GM21381 (cell line): ENCODE measurements around the gene WDR91.
"Not testable (repeated sequence)": the region's sequence is repeated elsewhere in the genome, so short reads cannot be mapped to it uniquely, and the experiment has no call there.

Experiments
- ATAC-seq: cut with Tn5 transposase; IDR thresholded peaks from one replicate; pipeline ENCODE4 v1.9.1; 2021; ENCODE audit warnings: mild to moderate bottlenecking, moderate library complexity; ENCODE audit not compliant: unreplicated experiment

Gene WDR91

GRCh38 chr7:135181261-135181928 is 29.9 kb downstream of the WDR91 start:
- ATAC-seq = no peak

DNA sequence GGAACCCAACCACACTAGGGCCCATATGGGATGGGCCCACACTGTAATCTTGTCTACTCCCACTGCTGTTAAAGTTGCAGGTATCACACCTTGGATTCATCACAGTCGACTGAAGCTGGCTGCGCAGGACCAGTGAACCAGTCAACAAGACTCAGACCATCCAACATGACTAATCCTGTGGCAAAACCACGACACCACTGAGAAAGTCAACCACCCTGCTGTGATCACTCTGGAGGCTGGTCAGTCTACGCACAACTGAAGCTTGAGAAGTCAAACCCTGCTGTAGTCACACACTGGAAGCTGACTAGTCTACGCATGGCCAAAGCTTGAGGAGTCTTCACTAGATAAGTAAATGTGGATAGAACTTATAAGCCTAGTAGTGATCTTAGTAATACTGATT is 31.2 kb downstream of the WDR91 start:
- ATAC-seq = no peak

- ATAC-seq = no peak
Measured at GRCh38 chr7:135179321-135179925, 31.9 kb downstream of the WDR91 start.

- ATAC-seq = no peak
Measured at GRCh38 chr7:135178364-135178763, 33.0 kb downstream of the WDR91 start.

DNA sequence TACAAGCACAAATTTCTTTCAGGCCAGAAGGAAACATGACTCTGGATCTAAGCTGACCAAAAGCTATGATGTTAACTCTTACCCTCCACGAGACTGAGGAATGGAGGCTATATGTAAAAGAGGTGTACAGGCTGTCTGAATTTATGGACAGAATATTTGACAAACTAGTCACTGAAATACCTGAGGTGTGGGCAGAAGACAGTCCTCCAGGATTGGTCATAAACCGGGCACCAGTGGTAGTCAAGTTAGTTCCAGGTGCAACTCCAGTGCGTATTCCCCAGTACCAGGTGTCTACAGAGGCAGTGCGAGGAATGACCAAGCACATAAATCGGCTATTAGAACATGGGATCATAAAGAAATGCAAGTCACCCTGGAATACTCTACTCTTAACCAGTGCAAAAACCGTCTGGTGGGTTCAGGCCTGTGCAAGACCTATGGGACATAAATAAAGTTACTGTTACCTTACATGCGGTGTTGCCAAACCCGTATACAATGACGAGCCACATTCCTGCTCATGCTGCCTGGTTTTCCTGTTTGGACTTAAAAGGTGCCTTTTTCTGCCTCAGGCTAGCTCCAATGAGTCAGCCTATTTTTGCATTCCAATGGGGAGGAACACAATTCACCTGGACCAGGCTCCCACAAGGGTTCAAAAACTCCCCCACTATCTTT is 34.2 kb downstream of the WDR91 start:
- no peak for ATAC-seq

DNA sequence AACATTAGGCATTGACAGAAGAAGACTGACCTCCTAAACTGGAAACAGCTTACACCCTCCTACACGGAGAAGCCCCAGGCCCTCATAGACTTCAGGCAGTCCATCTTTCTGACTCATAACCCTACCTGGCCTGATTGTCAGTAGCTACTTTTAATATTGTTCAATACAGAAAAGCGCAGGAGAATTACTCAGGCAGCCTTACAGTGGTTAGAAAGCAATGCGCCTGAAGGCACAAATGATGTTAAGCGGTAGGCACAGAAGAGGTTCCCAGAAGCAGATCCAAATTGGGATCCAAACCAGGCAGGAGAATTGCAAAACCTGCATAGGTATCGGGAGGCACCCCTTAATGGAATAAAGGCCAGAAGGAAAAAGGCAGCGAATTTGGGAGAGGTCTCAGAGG is 35.4 kb downstream of the WDR91 start:
- ATAC-seq = no peak

GRCh38 chr7:135174941-135175340 is 36.4 kb downstream of the WDR91 start:
- no peak for ATAC-seq

- not testable (repeated sequence) for ATAC-seq
Measured at GRCh38 chr7:135173916-135174315, 37.4 kb downstream of the WDR91 start.

- ATAC-seq = not testable (repeated sequence)
Measured at GRCh38 chr7:135171581-135172291, 39.6 kb downstream of the WDR91 start.

DNA sequence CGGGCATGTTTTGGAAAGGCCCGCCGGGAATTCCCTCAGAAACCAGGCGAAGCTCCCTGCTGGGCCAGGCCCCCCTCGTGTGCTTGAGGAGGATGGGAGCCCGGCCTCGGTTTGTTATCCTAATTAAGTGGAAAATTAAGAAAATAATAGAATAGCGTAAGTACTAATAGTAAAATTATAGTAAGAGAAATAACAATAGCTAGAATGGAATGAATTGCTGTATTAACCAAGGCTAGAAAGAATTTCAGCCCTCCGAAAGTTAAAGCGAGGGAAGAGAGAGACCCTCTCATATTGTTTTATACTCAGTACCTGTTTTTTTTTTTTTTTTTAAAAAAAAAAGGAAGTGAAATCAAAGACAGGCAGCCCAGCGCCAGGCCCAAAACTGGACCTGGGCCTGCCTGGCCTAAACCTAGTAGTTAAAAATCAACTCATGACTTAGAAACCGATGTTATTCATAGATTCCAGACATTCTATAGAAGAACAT is 40.3 kb downstream of the WDR91 start:
- peak; percentile 28 for ATAC-seq

GRCh38 chr7:135170274-135170997 is 40.9 kb downstream of the WDR91 start, which contains the start of gene CYREN:
Gene CYREN (minus strand): TSS chr7:135170707. CDS start chr7:135168922, 1,785 bp downstream.
- peak; percentile 77 for ATAC-seq

GRCh38 chr7:135169964-135170273 is 41.4 kb downstream of the WDR91 start:
- no peak for ATAC-seq

- ATAC-seq = peak; percentile 35
Measured at GRCh38 chr7:135169141-135169963, 42.0 kb downstream of the WDR91 start.

DNA sequence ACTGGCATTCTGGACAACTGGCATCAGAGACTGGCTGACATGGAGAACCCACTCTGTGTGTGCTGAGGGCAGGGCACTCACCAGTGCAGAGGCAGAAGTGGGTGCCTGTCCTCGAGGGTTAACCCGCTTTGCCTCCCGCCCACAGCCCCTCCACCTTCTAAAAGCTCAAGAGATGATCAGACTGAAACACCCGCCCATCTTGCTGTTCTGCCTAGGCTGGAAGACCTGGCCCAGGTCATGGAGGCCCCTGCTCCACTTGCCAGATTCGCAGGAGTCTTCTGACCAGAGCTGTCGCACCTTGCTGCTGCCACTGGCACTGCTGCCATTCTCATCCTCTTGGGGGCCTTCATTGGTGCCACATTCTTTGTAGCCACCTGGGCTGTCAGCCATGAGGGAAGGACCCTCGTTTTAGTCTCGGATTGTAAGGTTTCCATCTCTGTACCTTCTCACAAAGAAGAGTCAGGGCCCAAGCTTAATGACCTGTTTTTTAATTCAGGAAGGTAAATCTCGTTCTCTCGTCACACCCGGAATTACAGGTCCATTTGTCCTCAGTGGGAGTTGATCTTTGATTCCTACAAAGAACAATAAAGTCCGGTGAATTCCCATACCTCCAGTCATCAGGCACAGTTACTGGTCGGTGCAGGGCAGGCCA is 42.7 kb downstream of the WDR91 start:
- ATAC-seq = no peak

DNA sequence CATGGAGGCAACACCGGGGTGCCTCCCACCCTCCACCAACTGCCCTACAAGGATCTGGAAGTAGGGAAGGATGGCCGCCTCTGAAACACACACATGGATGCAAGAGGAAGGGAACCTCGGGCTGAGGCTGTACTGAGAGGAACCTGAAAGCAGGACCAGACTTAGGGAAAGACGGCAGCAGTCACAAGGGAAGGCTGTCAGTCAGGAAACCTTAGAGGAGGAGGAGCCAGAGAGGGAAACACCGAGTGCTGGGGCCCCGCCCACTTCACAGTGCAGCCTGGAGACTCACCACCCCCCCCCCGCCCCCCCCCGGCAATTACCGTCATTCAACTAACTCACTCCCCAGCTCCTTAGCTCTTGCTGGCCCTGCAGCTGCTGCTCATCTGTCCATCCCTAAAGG is 43.3 kb downstream of the WDR91 start:
- no peak for ATAC-seq

DNA sequence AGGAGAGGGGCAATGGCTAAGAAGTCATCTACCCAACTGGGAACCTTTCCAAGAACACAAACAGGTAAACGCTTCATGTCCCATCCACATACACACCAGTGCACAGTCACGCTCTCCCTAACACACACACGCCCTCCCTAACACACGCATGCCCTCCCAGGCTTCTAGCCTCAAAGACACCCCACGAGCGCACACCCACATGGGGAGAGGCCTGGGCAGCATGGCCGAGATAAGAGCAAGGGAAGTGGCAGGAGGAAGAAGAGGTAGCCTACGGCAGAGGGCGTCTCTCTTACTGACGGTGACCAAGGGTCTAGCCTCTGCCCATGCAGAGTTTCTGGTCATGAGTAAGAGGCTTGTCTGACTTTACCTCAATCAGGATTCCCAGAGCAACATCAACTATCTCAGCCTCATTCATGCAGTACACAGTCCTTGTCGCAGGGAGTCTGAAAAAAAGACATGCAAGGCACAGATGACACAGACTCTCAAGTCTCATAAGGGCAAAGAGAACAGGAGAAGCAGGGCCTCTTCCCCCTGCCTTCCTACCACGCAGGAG is 43.9 kb downstream of the WDR91 start:
- ATAC-seq = no peak

- no peak for ATAC-seq
Measured at GRCh38 chr7:135166338-135166990, 44.9 kb downstream of the WDR91 start.

DNA sequence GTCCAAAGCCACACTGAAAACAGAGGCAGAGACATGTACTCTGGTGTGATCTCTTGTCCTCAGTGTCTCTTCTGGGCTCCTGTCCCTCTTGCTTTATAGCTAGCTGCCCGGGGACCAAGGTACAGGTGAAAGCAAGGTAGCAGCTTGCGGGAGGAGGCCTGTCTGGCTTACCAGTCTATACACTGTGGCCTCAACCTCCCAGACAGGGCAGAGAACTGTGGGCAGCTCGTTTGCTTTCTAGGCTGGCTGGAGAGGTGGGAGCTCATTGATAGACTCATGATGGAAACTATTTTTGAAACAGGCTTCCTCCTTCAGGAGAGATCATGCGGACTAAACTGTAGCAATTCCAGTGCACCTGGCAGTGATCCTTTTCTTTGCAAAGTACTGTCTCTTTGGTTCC is 45.5 kb downstream of the WDR91 start:
- no peak for ATAC-seq
